PFSK-1 (cell line): ENCODE measurements around the gene MORN1.

Source experiments
- POLR2AphosphoS5 ChIP-seq: IDR thresholded peaks from 2 replicates; pipeline ENCODE4 v1.6.1; 2012; ENCODE audit warnings: low read depth, mild to moderate bottlenecking, control low read depth, low read length, moderate library complexity
- SIN3A ChIP-seq: IDR thresholded peaks from 2 replicates; pipeline ENCODE4 v1.6.1; 2012; ENCODE audit warnings: mild to moderate bottlenecking, low read length, moderate library complexity, borderline replicate concordance; ENCODE audit not compliant: insufficient read depth

DNA sequence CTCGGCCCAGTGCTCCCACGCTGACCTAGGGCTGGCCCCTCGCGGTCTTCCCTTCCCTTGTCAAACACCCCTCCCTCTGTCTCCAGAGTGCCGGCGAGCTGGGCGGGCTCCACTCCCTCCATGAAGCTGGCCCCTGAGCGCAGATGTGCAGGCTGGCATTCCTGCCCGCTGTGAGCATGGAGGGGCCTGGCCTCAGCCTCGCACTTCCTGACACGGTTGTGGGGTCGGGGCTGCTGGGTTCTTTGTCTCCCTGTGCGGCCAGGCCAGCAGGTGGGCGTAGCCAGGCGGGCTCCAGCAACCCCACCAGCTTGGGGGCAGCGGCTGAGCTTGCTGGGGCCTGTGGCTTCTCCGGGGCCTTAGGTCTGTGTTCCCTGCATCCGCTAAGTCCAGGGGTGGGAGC lies 35.2 kb upstream of the MORN1 start:
- no peak for TF ChIP-seq POLR2AphosphoS5
- TF ChIP-seq SIN3A, result no peak
